Adrenal gland (tissue), 12 donors: Measurements from ENCODE around the gene MLN. TPM values are rescaled to one million over a fixed set of nuclear protein-coding genes. Genes with fewer than 3 reads are reported as not detected.
A peak's percentile ranks its signal among the peaks of the same experiment; 100 is the strongest.

Source experiments
- DNase-seq, 7 donors: peaks; one replicate each; pipeline ENCODE4 v3.0.0-alpha.2; 2019 to 2020
- H3K27ac ChIP-seq, 5 donors: fragments of 200-600 bp; sonication (generic) in 4 of 5; 1 replicate in 3 of 5; 2 replicates in 2 of 5; pipeline versions ENCODE4 v1.5.1 to v1.8.0; 2016 to 2020; ENCODE audit warnings: mild to moderate bottlenecking in 1 of 5
- H3K27me3 ChIP-seq: fragments of 200-600 bp; 2 replicates; pipeline ENCODE4 v1.8.0; 2021
- H3K36me3 ChIP-seq, 2 donors: fragments of 200-600 bp; replicated peaks in 1 of 2; 1 replicate in 1 of 2; 2 replicates in 1 of 2; pipeline versions ENCODE4 v1.5.1 to v1.8.0; 2018 to 2022
- H3K4me1 ChIP-seq, 2 donors: fragments of 200-600 bp; replicated peaks in 1 of 2; 1 replicate in 1 of 2; 2 replicates in 1 of 2; pipeline versions ENCODE4 v1.5.1 to v1.8.0; 2018 to 2021
- H3K4me3 ChIP-seq, 4 donors: fragments of 200-600 bp; sonication (generic) in 3 of 4; one replicate each; pipeline ENCODE4 v1.5.1; 2016 to 2018
- H3K9me3 ChIP-seq, 3 donors: fragments of 200-600 bp; sonication (generic) in 1 of 3; replicated peaks in 1 of 3; 1 replicate in 2 of 3; 2 replicates in 1 of 3; pipeline versions ENCODE4 v1.5.1 to v1.8.0; 2016 to 2021
- CTCF ChIP-seq, 6 experiments: fragments of 450-650 bp in 4 of 6; fragments of 200-600 bp in 2 of 6; sonication (generic) in 1 of 6; IDR thresholded peaks; 1 replicate in 5 of 6; 2 replicates in 1 of 6; pipeline versions ENCODE4 v1.5.1 to v1.8.0; 2016 to 2021; ENCODE audit warnings: antibody characterized with exemption in 6 of 6, mild to moderate bottlenecking in 2 of 6, moderate library complexity in 1 of 6
- POLR2A ChIP-seq, 2 donors: fragments of 450-650 bp; IDR thresholded peaks; one replicate each; pipeline ENCODE4 v1.6.1; 2017; ENCODE audit warnings: antibody characterized with exemption in 2 of 2, mild to moderate bottlenecking in 2 of 2, moderate library complexity in 1 of 2
- WGBS, 4 donors: extraction: QIAGEN DNeasy Blood & Tissue Kit in 2 of 4; methylation state at CpG; one replicate each; pipeline versions ENCODE4 v1.1.5 to v1.1.7; 2013 to 2017; 5-methylcytosine and 5-hydroxymethylcytosine counted together
- intact Hi-C, 2 donors: fragments of 100-400 bp; cut with DNase I; formaldehyde crosslinking; loops; one replicate each; pipeline versions ENCODE4 v1.14.1 to v1.15.0; 2022 to 2023
- polyA plus RNA-seq, 3 donors: library from polyadenylated mRNA; stranded (reverse); fragments of 200-250 nt in 2 of 3; fragments of 350-450 nt in 1 of 3; fragmentation: Illumina TruSeq in 1 of 3; extraction: RNeasy Lipid Tissue Mini Kit (QIAGEN cat#74804) in 1 of 3; gene quantifications; one replicate each; pipeline ENCODE4 v1.2.3, GENCODE V29; 2013 to 2014
- total RNA-seq, 9 donors: library from RNA; depleted of rRNA in 4 of 9; stranded (reverse); fragments of >200 nt in 4 of 9; fragments of 120-200 nt in 1 of 9; fragmentation: NEBNext Ultra II Directional in 1 of 9; extraction: Animal tissue kit (Norgen Biotek cat#: 25700) in 1 of 9; gene quantifications; one replicate each; pipeline versions ENCODE4 v1.1.0 to v1.2.4, GENCODE V29; 2013 to 2023
- donor health status: healthy with polysubstance abuse.
- donor health status: Bipolar disorder and iron deficiency.
- donor health status: DM: yes; HTN: yes; CAD: no.
- donor health status: DM: no; HTN: no; CAD: no.
- donor health status: DM: no; HTN: no; CAD: no.
- donor health status: DM: yes; HTN: yes; CAD: no.

Gene MLN
- total and polyA plus RNA-seq, 12 donors, result not detected

- no peak for TF ChIP-seq POLR2A (IDR thresholded peaks at IDR 0.05)
- no peak for TF ChIP-seq CTCF (IDR thresholded peaks at IDR 0.05)
- H3K27ac ChIP-seq, result no peak overlapping the region
- no peak overlapping the region for H3K4me3 ChIP-seq
- H3K4me1 ChIP-seq, result peaks cover 13 to 15% of the 10 kb centered on the region in 2 donors
- intact Hi-C loops, result no loop called here
- H3K27me3 ChIP-seq, result no peaks in the 10 kb centered on the region
- DNase-seq, result no peak
- no peaks in the 10 kb centered on the region for H3K9me3 ChIP-seq
- no peaks in the 10 kb centered on the region for H3K36me3 ChIP-seq
- 92 to 97% (median 95%) methylated on average over 4 of the region's 4 CpGs for WGBS, 4 donors
Observed at GRCh38 chr6:33841868-33842267, 38.1 kb upstream of the MLN start.

DNA sequence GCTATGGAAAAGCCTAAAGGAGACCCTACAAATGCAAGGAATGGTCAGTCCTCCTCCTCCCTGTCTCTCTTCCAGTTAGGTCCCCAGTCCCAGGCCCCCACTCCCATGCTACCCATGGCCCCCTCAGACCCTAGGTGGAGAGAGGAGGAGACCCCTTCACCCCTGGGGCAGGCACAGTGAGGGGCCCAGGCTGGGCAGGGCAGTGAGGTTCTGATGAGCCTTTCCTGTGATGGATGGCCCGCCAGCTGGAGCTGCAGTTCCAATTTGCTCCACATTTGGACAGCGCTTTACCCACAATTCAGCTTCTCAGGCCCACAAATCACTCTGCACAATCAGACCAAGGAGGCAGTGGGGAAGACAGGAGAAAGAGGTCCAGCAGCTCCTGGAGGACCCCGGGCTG lies 37.3 kb upstream of the MLN start:
- Histone ChIP-seq H3K9me3 (no peaks in the 10 kb centered on the region), H3K27ac (peak overlapping the region in 1 of 5 donors; percentile 83), H3K4me1 (peaks cover 13 to 15% of the 10 kb centered on the region in 2 donors), H3K27me3 (no peaks in the 10 kb centered on the region), H3K36me3 (no peaks in the 10 kb centered on the region), H3K4me3 (no peak overlapping the region)
- intact Hi-C loops, result no loop called here
- WGBS, 4 donors, result 84 to 91% (median 87%) methylated on average over 3 of the region's 3 CpGs; no CpG with 5 or more reads in 1 of the 4 donors
- TF ChIP-seq POLR2A (IDR thresholded peaks at IDR 0.05), result no peak
- TF ChIP-seq CTCF (IDR thresholded peaks at IDR 0.05), result no peak
- DNase-seq, result no peak

DNA sequence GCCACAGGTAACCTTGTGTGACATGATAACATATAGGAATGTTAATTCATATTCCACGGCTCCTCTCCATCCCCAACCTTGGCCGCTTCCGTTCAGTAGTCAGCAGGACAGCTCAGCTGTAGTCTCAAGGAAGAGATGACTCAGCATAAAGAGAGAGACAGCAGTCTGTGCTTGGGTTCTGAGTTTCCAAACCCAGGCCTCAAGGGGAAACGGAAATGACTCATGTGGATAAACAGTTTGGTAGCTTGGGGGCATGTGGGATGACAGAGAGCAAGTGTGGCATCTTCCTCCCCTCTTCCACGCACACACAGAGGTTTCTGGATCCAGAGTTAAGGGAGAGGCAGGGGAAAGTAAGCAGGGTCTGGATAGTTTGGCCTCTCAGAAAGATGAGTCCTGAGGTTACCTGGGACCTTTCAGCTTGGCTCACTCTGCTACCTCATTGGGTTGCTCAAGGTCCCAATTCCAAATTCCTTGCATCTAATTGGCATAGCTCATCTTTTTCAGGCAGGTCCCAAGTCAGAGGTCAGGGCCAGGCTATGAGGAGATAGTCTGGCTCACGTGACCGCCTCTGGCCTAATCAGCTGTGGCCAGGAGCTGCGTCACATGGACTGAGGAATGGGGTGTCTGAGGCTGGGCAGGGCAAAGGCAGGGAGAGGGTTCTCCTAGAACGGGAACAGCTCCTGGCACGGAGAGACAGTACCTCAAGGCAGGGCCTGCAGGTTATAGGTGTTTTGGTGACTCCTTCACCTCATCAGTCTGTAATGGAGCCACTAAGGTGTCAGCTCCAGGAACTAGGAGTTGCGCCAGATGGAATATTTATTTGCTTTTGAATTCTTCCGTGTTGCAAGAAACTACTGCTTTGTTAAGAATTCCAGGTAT lies 36.5 kb upstream of the MLN start:
- intact Hi-C loops, result no loop called here
- Histone ChIP-seq H3K4me1 (peaks cover 13 to 15% of the 10 kb centered on the region in 2 donors), H3K4me3 (no peak overlapping the region), H3K27ac (peak overlapping the region in 3 of 5 donors; percentile 29 to 83 (median 74)), H3K9me3 (no peaks in the 10 kb centered on the region), H3K27me3 (no peaks in the 10 kb centered on the region), H3K36me3 (no peaks in the 10 kb centered on the region)
- peak; percentile 50 to 82 (median 69) for DNase-seq
- WGBS, 4 donors, result 46 to 52% (median 50%) methylated on average over 12 of the region's 12 CpGs
- TF ChIP-seq POLR2A (IDR thresholded peaks at IDR 0.05), result no peak
- TF ChIP-seq CTCF (IDR thresholded peaks at IDR 0.05), result no peak

DNA sequence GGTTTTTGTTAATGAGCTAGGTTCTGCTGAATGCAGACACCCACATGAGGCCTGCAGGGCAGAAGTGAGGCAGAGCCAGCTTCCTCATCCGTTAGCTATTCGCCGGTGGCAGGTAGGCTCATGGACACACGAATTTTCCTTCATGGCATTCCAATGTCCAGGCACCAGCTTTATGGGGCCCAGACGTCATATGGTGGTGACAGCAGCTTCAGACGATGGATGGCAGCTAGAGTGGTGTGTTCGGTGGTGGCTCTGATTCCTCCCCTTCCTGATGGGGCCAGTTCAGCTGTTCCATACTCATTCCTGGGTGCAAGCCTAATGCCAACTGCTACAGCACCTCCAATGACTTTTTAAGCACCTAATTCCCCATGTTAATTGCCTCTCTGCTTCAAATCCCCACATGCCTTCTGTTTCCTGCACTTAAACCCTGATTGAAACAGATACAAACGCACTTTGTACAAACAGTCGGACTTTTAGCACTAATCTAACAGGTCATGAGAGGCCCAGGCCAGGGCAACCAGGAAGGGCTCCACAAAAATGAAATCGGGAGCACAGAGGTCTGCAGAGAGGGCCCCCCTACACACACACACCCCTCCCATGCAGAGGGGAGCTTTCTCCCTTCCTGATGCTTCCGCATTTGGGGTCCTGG lies 35.7 kb upstream of the MLN start:
- no peak overlapping the region for H3K4me3 ChIP-seq
- no peak for DNase-seq
- intact Hi-C loops, result no loop called here
- H3K27me3 ChIP-seq, result no peaks in the 10 kb centered on the region
- H3K36me3 ChIP-seq, result no peaks in the 10 kb centered on the region
- 61 to 77% (median 69%) methylated on average over 6 to 11 of the region's 11 CpGs for whole genome bisulfite sequencing, 4 donors
- H3K9me3 ChIP-seq, result no peaks in the 10 kb centered on the region
- TF ChIP-seq CTCF (IDR thresholded peaks at IDR 0.05) (no peak), POLR2A (IDR thresholded peaks at IDR 0.05) (no peak)
- H3K4me1 ChIP-seq, result peaks cover 13 to 15% of the 10 kb centered on the region in 2 donors
- H3K27ac ChIP-seq, result peak overlapping the region in 2 of 5 donors; percentile 41 to 83
